Liver (tissue), 9 donors: Measurements from ENCODE around the gene WWOX. TPM values are rescaled to one million over a fixed set of nuclear protein-coding genes. Genes with fewer than 3 reads are reported as not detected.

Source experiments
- DNase-seq: peaks from one replicate; pipeline ENCODE4 v3.0.0-alpha.2; 2017; ENCODE audit warnings: low spot score
- H3K27ac ChIP-seq, 2 donors: one replicate each; pipeline ENCODE4 v1.7.0; 2013; ENCODE audit warnings: inconsistent platforms in 2 of 2, low read length in 2 of 2, control low read depth in 1 of 2, low read depth in 1 of 2, mild to moderate bottlenecking in 1 of 2
- H3K27me3 ChIP-seq, 4 donors: one replicate each; pipeline versions ENCODE4 v1.6.1 to v1.7.0; 2013; ENCODE audit warnings: low read length in 3 of 4, inconsistent platforms in 1 of 4, mild to moderate bottlenecking in 1 of 4, moderate library complexity in 1 of 4; ENCODE audit not compliant: control insufficient read depth in 4 of 4, insufficient read depth in 4 of 4
- H3K36me3 ChIP-seq, 4 donors: one replicate each; pipeline versions ENCODE4 v1.6.1 to v1.7.0; 2013; ENCODE audit warnings: low read length in 3 of 4, mild to moderate bottlenecking in 3 of 4, low read depth in 1 of 4, moderate library complexity in 1 of 4; ENCODE audit not compliant: control insufficient read depth in 4 of 4, insufficient read depth in 3 of 4
- H3K4me1 ChIP-seq, 4 donors: one replicate each; pipeline versions ENCODE4 v1.6.1 to v1.7.0; 2013; ENCODE audit warnings: low read length in 3 of 4, mild to moderate bottlenecking in 3 of 4, moderate library complexity in 1 of 4; ENCODE audit not compliant: control insufficient read depth in 4 of 4, insufficient read depth in 4 of 4
- H3K4me3 ChIP-seq, 3 donors: one replicate each; pipeline versions ENCODE4 v1.6.1 to v1.7.0; 2013; ENCODE audit warnings: low read length in 3 of 3, control low read depth in 1 of 3, low read depth in 1 of 3, mild to moderate bottlenecking in 1 of 3
- H3K9ac ChIP-seq, 2 donors: one replicate each; pipeline ENCODE4 v1.7.0; 2013; ENCODE audit warnings: low read length in 2 of 2, mild to moderate bottlenecking in 2 of 2, moderate library complexity in 2 of 2, control low read depth in 1 of 2, low read depth in 1 of 2
- H3K9me3 ChIP-seq, 4 donors: one replicate each; pipeline versions ENCODE4 v1.6.1 to v1.7.0; 2013; ENCODE audit warnings: low read length in 3 of 4; ENCODE audit not compliant: control insufficient read depth in 4 of 4
- CTCF ChIP-seq: fragments of 150-350 bp; IDR thresholded peaks from 2 replicates; pipeline ENCODE4 v1.5.1; 2017; ENCODE audit warnings: improper control_type of control experiment, low read depth, low read length; ENCODE audit not compliant: missing input control
- EGR1 ChIP-seq, 2 donors: IDR thresholded peaks; 2 replicates each; pipeline ENCODE4 v1.6.1; 2016 to 2018; ENCODE audit warnings: antibody characterized with exemption in 2 of 2, low read depth in 2 of 2
- FOXA1 ChIP-seq: IDR thresholded peaks from 2 replicates; pipeline ENCODE4 v1.6.1; 2016; ENCODE audit warnings: antibody characterized with exemption
- FOXA2 ChIP-seq: IDR thresholded peaks from 2 replicates; pipeline ENCODE4 v1.6.1; 2016; ENCODE audit warnings: antibody characterized with exemption
- GABPA ChIP-seq, 2 donors: IDR thresholded peaks in 1 of 2; conservative IDR thresholded peaks in 1 of 2; 2 replicates each; pipeline ENCODE4 v1.6.1; 2016; ENCODE audit warnings: antibody characterized with exemption in 2 of 2, mild to moderate bottlenecking in 1 of 2, moderate library complexity in 1 of 2
- JUND ChIP-seq, 2 donors: IDR thresholded peaks; 2 replicates each; pipeline ENCODE4 v1.6.1; 2016; ENCODE audit warnings: antibody characterized with exemption in 2 of 2
- MAX ChIP-seq: IDR thresholded peaks from 2 replicates; pipeline ENCODE4 v1.6.1; 2016; ENCODE audit warnings: antibody characterized with exemption
- RAD21 ChIP-seq, 2 donors: IDR thresholded peaks; 2 replicates each; pipeline ENCODE4 v1.6.1; 2016; ENCODE audit warnings: antibody characterized with exemption in 2 of 2, mild to moderate bottlenecking in 2 of 2
- REST ChIP-seq: IDR thresholded peaks from 2 replicates; pipeline ENCODE4 v1.6.1; 2016; ENCODE audit warnings: antibody characterized with exemption, mild to moderate bottlenecking
- RXRA ChIP-seq, 2 donors: IDR thresholded peaks; 2 replicates each; pipeline ENCODE4 v1.6.1; 2017 to 2018; ENCODE audit warnings: antibody characterized with exemption in 2 of 2, mild to moderate bottlenecking in 1 of 2
- SP1 ChIP-seq: IDR thresholded peaks from 2 replicates; pipeline ENCODE4 v1.6.1; 2018; ENCODE audit warnings: antibody characterized with exemption, mild to moderate bottlenecking
- TAF1 ChIP-seq: conservative IDR thresholded peaks from 2 replicates; pipeline ENCODE4 v1.6.1; 2016; ENCODE audit warnings: antibody characterized with exemption, mild to moderate bottlenecking
- YY1 ChIP-seq: IDR thresholded peaks from 2 replicates; pipeline ENCODE4 v1.6.1; 2016; ENCODE audit warnings: antibody characterized with exemption, mild to moderate bottlenecking
- ZBTB33 ChIP-seq: IDR thresholded peaks from 2 replicates; pipeline ENCODE4 v1.6.1; 2016; ENCODE audit warnings: antibody characterized with exemption
- WGBS: extraction: QIAGEN DNeasy Blood & Tissue Kit; methylation state at CpG from one replicate; pipeline ENCODE4 v1.1.7; 2013; 5-methylcytosine and 5-hydroxymethylcytosine counted together
- polyA plus RNA-seq, 2 donors: library from polyadenylated mRNA; stranded (reverse) in 1 of 2; unstranded in 1 of 2; fragments of 200-250 nt in 1 of 2; fragments of >200 nt in 1 of 2; fragmentation: Nextera tagmentation in 1 of 2; extraction: Ambion mirVana in 1 of 2; gene quantifications; one replicate each; pipeline versions ENCODE4 v1.2.1 to v1.2.3, GENCODE V29; 2013 to 2015
- total RNA-seq, 2 donors: library from RNA; depleted of rRNA; stranded (reverse); fragments of >200 nt; gene quantifications; one replicate each; pipeline ENCODE4 v1.2.3, GENCODE V29; 2014
- donor health status: healthy.
- donor health status: healthy.
- donor health status: healthy.
- donor health status: healthy.
- donor health status: healthy.

Gene WWOX
- total and polyA plus RNA-seq, 4 donors: 9.8 to 46.0 (median 15.3) TPM

- no peak for TF ChIP-seq FOXA2
These were observed 208.5 kb downstream of the WWOX start for GRCh38 chr16:78307824-78308528.

GRCh38 chr16:78309763-78310162 is 210.3 kb downstream of the WWOX start:
- Histone ChIP-seq H3K4me3 (no peak overlapping the region), H3K4me1 (peaks cover 0 to 15% (median 6%) of the 10 kb centered on the region in 4 donors), H3K36me3 (no peaks in the 10 kb centered on the region), H3K27ac (no peak overlapping the region), H3K9me3 (no peaks in the 10 kb centered on the region), H3K27me3 (no peaks in the 10 kb centered on the region), H3K9ac (no peak overlapping the region)
- DNase-seq: no peak
- TF ChIP-seq MAX: no peak
- TF ChIP-seq EGR1 (IDR thresholded peaks at IDR 0.05; ENCODE audit: low read depth in 2 of 2): no peak
- TF ChIP-seq RXRA (IDR thresholded peaks at IDR 0.05): no peak
- no peak for TF ChIP-seq SP1
- TF ChIP-seq FOXA1: no peak
- no peak for TF ChIP-seq TAF1
- no peak for TF ChIP-seq JUND (IDR thresholded peaks at IDR 0.05)
- no peak for TF ChIP-seq REST
- no peak for TF ChIP-seq RAD21 (IDR thresholded peaks at IDR 0.05)
- no peak for TF ChIP-seq ZBTB33
- TF ChIP-seq YY1: no peak
- TF ChIP-seq GABPA (IDR thresholded peaks at IDR 0.05 in 1 of 2, conservative IDR thresholded peaks at IDR 0.05 in 1 of 2): no peak
- TF ChIP-seq CTCF: no peak
- TF ChIP-seq FOXA2: no peak
- WGBS: 98% methylated on average over 4 of the region's 4 CpGs

More at GRCh38 chr16:78307824-78308528, 208.5 kb downstream of the WWOX start:
- Histone ChIP-seq H3K4me1 (peaks cover 0 to 15% (median 6%) of the 10 kb centered on the region in 4 donors), H3K27me3 (no peaks in the 10 kb centered on the region), H3K9ac (no peak overlapping the region), H3K27ac (no peak overlapping the region), H3K36me3 (no peaks in the 10 kb centered on the region), H3K4me3 (no peak overlapping the region), H3K9me3 (no peaks in the 10 kb centered on the region)
- 97% methylated on average over 1 of the region's 1 CpG for WGBS
- no peak for DNase-seq
